Nephron (organoid): Measurements from ENCODE around the gene TMEM212.

Experiments
- H3K27ac Mint-ChIP-seq, 3 experiments: 2 replicates each; pipeline ENCODE4 v1.8.0; 2020; ENCODE audit warnings: mixed read lengths in 3 of 3, mild to moderate bottlenecking in 2 of 3, moderate library complexity in 1 of 3
- H3K27me3 Mint-ChIP-seq: 2 replicates; pipeline ENCODE4 v1.8.0; 2021; ENCODE audit warnings: low read depth, mild to moderate bottlenecking, moderate library complexity, mixed read lengths
- H3K36me3 Mint-ChIP-seq: 2 replicates; pipeline ENCODE4 v1.8.0; 2020; ENCODE audit warnings: low read depth, mixed read lengths
- H3K4me1 Mint-ChIP-seq: 2 replicates; pipeline ENCODE4 v1.8.0; 2020; ENCODE audit warnings: mixed read lengths
- H3K4me3 Mint-ChIP-seq, 3 experiments: 2 replicates each; pipeline ENCODE4 v1.8.0; 2020; ENCODE audit warnings: mild to moderate bottlenecking in 3 of 3, mixed read lengths in 3 of 3, moderate library complexity in 2 of 3
- H3K9me3 Mint-ChIP-seq: 2 replicates; pipeline ENCODE4 v1.8.0; 2020; ENCODE audit warnings: mixed read lengths
- TF ChIP-seq, protein P1 (sequence below), 3 experiments: fragments of 200-600 bp; sonication (generic); IDR thresholded peaks; one replicate each; pipeline ENCODE4 v1.5.0; 2021; ENCODE audit warnings: antibody characterized with exemption in 3 of 3; ENCODE audit not compliant: unreplicated experiment in 3 of 3

TMEM212 gene

DNA sequence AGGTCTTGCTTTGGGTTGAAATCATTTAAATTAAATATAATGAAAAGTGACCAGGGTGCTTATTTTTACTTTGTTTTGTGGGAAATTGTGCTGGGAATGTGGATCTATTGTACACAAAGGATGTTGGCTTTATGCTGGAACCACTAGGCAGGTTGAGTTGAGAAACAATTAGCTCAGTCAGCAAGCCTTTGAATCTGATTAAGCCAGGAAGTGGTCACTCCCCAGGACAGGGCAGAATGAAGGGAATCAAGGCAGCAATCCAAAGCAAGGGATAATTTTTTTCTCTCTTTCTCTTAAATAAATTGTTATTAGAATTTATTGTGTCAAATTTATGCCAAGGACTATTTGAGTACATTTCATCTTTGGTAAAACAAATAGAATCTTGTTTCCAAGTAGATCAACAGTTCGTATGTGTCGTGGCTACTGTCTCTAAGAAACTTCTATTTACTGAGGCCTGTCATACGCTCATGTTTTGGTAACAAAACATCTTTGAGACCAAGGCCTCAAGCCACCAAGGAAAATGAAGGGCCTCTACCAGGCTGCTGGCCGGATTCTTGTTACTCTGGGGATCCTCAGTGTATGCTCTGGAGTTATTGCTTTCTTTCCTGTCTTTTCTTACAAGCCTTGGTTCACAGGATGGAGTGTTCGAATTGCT, at the start of gene TMEM212:
Gene TMEM212, plus strand, starts transcription at position 486 of the 655 bp plus-strand sequence. Its CDS starts 35 bp downstream, at position 521.
- peaks cover 32% of the 10 kb centered on the region for H3K4me1 Mint-ChIP-seq
- no peak within 1 kb of the TSS for H3K4me3 Mint-ChIP-seq
- H3K27me3 Mint-ChIP-seq = no peaks in the 10 kb centered on the region
- no peaks in the 10 kb centered on the region for H3K9me3 Mint-ChIP-seq
- TF ChIP-seq, protein P1, sequence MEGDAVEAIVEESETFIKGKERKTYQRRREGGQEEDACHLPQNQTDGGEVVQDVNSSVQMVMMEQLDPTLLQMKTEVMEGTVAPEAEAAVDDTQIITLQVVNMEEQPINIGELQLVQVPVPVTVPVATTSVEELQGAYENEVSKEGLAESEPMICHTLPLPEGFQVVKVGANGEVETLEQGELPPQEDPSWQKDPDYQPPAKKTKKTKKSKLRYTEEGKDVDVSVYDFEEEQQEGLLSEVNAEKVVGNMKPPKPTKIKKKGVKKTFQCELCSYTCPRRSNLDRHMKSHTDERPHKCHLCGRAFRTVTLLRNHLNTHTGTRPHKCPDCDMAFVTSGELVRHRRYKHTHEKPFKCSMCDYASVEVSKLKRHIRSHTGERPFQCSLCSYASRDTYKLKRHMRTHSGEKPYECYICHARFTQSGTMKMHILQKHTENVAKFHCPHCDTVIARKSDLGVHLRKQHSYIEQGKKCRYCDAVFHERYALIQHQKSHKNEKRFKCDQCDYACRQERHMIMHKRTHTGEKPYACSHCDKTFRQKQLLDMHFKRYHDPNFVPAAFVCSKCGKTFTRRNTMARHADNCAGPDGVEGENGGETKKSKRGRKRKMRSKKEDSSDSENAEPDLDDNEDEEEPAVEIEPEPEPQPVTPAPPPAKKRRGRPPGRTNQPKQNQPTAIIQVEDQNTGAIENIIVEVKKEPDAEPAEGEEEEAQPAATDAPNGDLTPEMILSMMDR (IDR thresholded peaks at IDR 0.05; ENCODE audit: unreplicated experiment in 3 of 3) = no peak
- H3K36me3 Mint-ChIP-seq = no peaks in the 10 kb centered on the region
- peak within 1 kb of the TSS in 1 of 3 experiments; percentile 26 for H3K27ac Mint-ChIP-seq

DNA sequence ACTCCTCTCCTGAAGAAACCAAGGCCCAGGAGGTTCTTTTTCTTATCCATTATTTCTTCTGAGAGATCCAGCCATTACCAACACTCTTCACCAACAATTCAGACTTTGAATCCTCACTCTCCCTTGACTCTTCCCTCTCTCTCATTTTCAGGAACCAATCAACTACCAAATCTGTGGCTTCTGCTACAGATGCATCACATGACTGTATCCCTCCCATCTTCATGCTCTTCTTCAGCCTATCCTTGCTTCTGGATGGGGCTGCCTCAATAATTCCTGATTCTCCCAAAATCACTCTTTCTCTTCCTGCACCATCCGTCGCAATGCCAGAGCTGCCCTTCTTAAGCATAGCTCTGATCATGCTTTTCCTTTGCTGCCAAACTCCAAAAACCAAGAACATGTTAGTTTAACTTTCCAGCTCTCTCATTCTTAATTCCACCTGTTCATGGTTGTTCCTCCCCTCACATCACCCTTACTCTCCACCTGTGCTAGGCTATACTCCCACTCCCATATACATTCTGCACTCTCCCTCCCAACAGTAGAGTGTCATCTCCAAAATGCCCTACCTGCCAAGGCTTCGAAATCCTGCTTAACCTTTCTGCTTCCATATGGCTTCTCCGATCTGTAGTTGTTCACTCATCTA, 46.4 kb upstream of the TMEM212 start:
- Mint-ChIP-seq H3K9me3 (no peaks in the 10 kb centered on the region), H3K27ac (no peak overlapping the region), H3K4me3 (no peak overlapping the region), H3K36me3 (no peaks in the 10 kb centered on the region), H3K4me1 (peaks cover 9% of the 10 kb centered on the region), H3K27me3 (peaks cover 5% of the 10 kb centered on the region)
- TF ChIP-seq, protein P1 (IDR thresholded peaks at IDR 0.05; ENCODE audit: unreplicated experiment in 3 of 3) = no peak

DNA sequence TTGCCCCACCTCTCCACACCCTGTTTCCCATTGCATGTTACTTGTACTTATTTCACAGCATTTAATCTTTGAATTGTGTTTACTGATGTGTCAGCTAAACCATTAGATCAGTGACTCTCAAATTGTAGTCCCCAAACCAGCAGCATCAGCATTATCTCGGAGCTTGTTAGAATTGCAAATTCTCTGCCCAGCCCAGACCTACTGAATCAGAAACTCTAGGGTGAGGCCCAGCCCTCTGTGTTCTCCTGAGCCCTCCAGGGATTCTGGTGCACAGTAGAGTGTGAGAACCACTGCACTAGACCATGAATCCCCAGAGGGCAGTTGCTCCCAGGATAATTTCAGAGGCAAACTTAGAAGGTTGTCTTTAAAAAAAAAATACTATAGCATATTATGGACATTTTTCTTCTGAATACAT, 45.9 kb upstream of the TMEM212 start:
- TF ChIP-seq, protein P1 (IDR thresholded peaks at IDR 0.05; ENCODE audit: unreplicated experiment in 3 of 3) = no peak
- H3K27ac Mint-ChIP-seq = no peak overlapping the region
- no peak overlapping the region for H3K4me3 Mint-ChIP-seq
- H3K9me3 Mint-ChIP-seq = no peaks in the 10 kb centered on the region
- H3K4me1 Mint-ChIP-seq = peaks cover 9% of the 10 kb centered on the region
- H3K36me3 Mint-ChIP-seq = no peaks in the 10 kb centered on the region
- H3K27me3 Mint-ChIP-seq = peaks cover 5% of the 10 kb centered on the region

DNA sequence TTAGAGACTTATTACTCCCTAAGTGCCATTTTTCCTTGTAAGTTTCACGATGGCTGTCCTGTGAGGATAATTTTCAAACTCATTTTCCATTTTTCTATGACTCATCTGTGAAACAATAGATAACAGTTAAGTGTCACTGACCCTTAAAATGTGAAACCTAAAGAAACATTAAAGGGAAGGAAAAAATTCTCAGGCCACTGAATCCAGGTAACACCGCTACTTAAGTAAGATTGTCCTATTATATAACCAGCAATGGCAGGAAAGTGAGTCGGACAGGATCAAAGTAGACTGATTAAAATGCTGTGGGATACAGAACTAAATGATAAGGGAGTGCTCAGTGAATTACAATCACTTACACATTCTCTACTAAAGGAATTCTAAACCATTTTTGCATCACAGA, 45.3 kb upstream of the TMEM212 start:
- Mint-ChIP-seq H3K36me3 (no peaks in the 10 kb centered on the region), H3K9me3 (no peaks in the 10 kb centered on the region), H3K27ac (no peak overlapping the region), H3K4me1 (peaks cover 12% of the 10 kb centered on the region), H3K27me3 (peaks cover 5% of the 10 kb centered on the region), H3K4me3 (no peak overlapping the region)
- TF ChIP-seq, protein P1 (IDR thresholded peaks at IDR 0.05; ENCODE audit: unreplicated experiment in 3 of 3) = no peak

DNA sequence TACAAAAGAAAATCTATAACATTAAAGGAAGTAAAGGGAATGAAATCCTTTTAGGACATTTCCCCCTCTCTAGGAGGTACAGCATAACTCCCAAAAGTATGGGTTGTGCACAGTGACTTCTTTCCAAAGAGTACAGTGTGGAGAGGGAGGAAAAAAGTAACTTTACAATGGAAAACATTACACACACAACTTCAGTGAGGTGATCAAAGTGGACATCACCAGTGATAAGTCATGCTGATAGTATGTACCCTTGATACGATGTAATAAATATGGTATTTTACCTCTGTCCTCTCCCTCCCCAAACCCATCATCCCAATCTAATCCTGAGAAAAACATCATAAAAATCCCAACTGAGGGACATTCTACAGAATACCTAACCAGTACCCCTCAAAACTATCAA, 43.6 kb upstream of the TMEM212 start:
- Mint-ChIP-seq H3K4me3 (no peak overlapping the region), H3K27ac (no peak overlapping the region), H3K9me3 (no peaks in the 10 kb centered on the region), H3K36me3 (no peaks in the 10 kb centered on the region), H3K4me1 (peaks cover 18% of the 10 kb centered on the region), H3K27me3 (peaks cover 5% of the 10 kb centered on the region)
- TF ChIP-seq, protein P1 (IDR thresholded peaks at IDR 0.05; ENCODE audit: unreplicated experiment in 3 of 3) = no peak
